ENCODE results near the gene YAE1.

YAE1 gene, protein sequence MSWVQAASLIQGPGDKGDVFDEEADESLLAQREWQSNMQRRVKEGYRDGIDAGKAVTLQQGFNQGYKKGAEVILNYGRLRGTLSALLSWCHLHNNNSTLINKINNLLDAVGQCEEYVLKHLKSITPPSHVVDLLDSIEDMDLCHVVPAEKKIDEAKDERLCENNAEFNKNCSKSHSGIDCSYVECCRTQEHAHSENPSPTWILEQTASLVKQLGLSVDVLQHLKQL

GRCh38 chr7:39566023-39566921 lies at the start of gene YAE1:
Gene YAE1, plus strand, starts transcription at chr7:39566404. Its CDS starts 15 bp downstream, at chr7:39566419.
- TF ChIP-seq, protein P1, sequence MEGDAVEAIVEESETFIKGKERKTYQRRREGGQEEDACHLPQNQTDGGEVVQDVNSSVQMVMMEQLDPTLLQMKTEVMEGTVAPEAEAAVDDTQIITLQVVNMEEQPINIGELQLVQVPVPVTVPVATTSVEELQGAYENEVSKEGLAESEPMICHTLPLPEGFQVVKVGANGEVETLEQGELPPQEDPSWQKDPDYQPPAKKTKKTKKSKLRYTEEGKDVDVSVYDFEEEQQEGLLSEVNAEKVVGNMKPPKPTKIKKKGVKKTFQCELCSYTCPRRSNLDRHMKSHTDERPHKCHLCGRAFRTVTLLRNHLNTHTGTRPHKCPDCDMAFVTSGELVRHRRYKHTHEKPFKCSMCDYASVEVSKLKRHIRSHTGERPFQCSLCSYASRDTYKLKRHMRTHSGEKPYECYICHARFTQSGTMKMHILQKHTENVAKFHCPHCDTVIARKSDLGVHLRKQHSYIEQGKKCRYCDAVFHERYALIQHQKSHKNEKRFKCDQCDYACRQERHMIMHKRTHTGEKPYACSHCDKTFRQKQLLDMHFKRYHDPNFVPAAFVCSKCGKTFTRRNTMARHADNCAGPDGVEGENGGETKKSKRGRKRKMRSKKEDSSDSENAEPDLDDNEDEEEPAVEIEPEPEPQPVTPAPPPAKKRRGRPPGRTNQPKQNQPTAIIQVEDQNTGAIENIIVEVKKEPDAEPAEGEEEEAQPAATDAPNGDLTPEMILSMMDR (IDR thresholded peaks at IDR 0.05; ENCODE audit: extremely low read depth, missing control alignments), result no peak
- DNase-seq (ENCODE audit: low spot score), result peak; percentile 93

DNA sequence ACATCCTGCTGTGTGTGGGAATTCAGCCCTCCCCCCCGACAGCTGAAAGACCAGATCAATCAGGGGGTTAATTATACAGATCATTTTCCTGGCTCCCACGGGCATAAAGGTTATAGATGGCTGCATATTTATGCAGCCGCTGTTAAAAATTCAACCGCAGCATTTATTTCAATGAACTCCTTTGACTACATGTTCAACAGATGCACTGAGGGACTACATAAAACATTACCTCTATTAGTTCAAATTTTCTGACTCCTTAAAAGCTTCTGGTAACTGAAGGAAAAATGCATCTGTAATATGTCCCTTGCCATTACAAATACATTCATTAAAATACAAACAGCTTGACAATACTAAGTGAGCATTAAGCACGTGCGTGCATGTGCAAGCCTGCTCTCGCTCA lies 49.7 kb upstream of the YAE1 start:
- no peak for DNase-seq (ENCODE audit: low spot score)
- TF ChIP-seq, protein P1 (IDR thresholded peaks at IDR 0.05; ENCODE audit: extremely low read depth, missing control alignments), result no peak

GRCh38 chr7:39517240-39517639 lies 49.0 kb upstream of the YAE1 start:
- no peak for DNase-seq (ENCODE audit: low spot score)
- TF ChIP-seq, protein P1 (IDR thresholded peaks at IDR 0.05; ENCODE audit: extremely low read depth, missing control alignments), result no peak

- no peak for DNase-seq (ENCODE audit: low spot score)
- TF ChIP-seq, protein P1 (IDR thresholded peaks at IDR 0.05; ENCODE audit: extremely low read depth, missing control alignments), result no peak
Measured at GRCh38 chr7:39525926-39526325, 40.3 kb upstream of the YAE1 start.

- DNase-seq (ENCODE audit: low spot score), result no peak
- TF ChIP-seq, protein P1 (IDR thresholded peaks at IDR 0.05; ENCODE audit: extremely low read depth, missing control alignments), result no peak
Measured at GRCh38 chr7:39526666-39527065, 39.5 kb upstream of the YAE1 start.

GRCh38 chr7:39527296-39527695 lies 38.9 kb upstream of the YAE1 start:
- DNase-seq (ENCODE audit: low spot score), result no peak
- TF ChIP-seq, protein P1 (IDR thresholded peaks at IDR 0.05; ENCODE audit: extremely low read depth, missing control alignments), result no peak

GRCh38 chr7:39527951-39528350 lies 38.3 kb upstream of the YAE1 start:
- TF ChIP-seq, protein P1 (IDR thresholded peaks at IDR 0.05; ENCODE audit: extremely low read depth, missing control alignments), result no peak
- DNase-seq (ENCODE audit: low spot score), result no peak

Measured in GM20000 (cell line).